ENCODE results near the gene SH3PXD2A.
"Not testable (repeated sequence)": the region's sequence is repeated elsewhere in the genome, so short reads cannot be mapped to it uniquely, and the experiment has no call there.

GRCh38 chr10:103607051-103607450 lies 248.3 kb downstream of the SH3PXD2A start:
- not testable (repeated sequence) for TF ChIP-seq CTCF, POLR2A (IDR thresholded peaks at IDR 0.05)
